PFSK-1 (cell line): ENCODE measurements around the gene MYOZ3.

ENCODE experiments used
- FOXP2 ChIP-seq: optimal IDR thresholded peaks from 2 replicates; pipeline ENCODE3; 2011; ENCODE audit warnings: borderline replicate concordance, control low read depth, inconsistent platforms; ENCODE audit not compliant: insufficient read depth; ENCODE audit errors: extremely low read length, extremely low read depth
- POLR2AphosphoS5 ChIP-seq: IDR thresholded peaks from 2 replicates; pipeline ENCODE4 v1.6.1; 2012; ENCODE audit warnings: low read depth, mild to moderate bottlenecking, control low read depth, low read length, moderate library complexity
- SIN3A ChIP-seq: IDR thresholded peaks from 2 replicates; pipeline ENCODE4 v1.6.1; 2012; ENCODE audit warnings: mild to moderate bottlenecking, low read length, moderate library complexity, borderline replicate concordance; ENCODE audit not compliant: insufficient read depth
- TAF1 ChIP-seq: IDR thresholded peaks from 2 replicates; pipeline ENCODE4 v1.6.1; 2012; ENCODE audit warnings: low read length, control low read depth, borderline replicate concordance; ENCODE audit not compliant: insufficient read depth
- TF ChIP-seq, protein P1 (sequence below), 2 experiments: IDR thresholded peaks; 2 replicates each; pipeline versions ENCODE4 v1.6.1 to v1.8.0; 2011 to 2012; ENCODE audit warnings: low read depth in 2 of 2, low read length in 2 of 2, control low read depth in 1 of 2, inconsistent platforms in 1 of 2, mild to moderate bottlenecking in 1 of 2, moderate library complexity in 1 of 2; ENCODE audit not compliant: insufficient read depth in 1 of 2

Gene MYOZ3

GRCh38 chr5:150637245-150638052 is 23.6 kb upstream of the MYOZ3 start:
- TF ChIP-seq, protein P1, sequence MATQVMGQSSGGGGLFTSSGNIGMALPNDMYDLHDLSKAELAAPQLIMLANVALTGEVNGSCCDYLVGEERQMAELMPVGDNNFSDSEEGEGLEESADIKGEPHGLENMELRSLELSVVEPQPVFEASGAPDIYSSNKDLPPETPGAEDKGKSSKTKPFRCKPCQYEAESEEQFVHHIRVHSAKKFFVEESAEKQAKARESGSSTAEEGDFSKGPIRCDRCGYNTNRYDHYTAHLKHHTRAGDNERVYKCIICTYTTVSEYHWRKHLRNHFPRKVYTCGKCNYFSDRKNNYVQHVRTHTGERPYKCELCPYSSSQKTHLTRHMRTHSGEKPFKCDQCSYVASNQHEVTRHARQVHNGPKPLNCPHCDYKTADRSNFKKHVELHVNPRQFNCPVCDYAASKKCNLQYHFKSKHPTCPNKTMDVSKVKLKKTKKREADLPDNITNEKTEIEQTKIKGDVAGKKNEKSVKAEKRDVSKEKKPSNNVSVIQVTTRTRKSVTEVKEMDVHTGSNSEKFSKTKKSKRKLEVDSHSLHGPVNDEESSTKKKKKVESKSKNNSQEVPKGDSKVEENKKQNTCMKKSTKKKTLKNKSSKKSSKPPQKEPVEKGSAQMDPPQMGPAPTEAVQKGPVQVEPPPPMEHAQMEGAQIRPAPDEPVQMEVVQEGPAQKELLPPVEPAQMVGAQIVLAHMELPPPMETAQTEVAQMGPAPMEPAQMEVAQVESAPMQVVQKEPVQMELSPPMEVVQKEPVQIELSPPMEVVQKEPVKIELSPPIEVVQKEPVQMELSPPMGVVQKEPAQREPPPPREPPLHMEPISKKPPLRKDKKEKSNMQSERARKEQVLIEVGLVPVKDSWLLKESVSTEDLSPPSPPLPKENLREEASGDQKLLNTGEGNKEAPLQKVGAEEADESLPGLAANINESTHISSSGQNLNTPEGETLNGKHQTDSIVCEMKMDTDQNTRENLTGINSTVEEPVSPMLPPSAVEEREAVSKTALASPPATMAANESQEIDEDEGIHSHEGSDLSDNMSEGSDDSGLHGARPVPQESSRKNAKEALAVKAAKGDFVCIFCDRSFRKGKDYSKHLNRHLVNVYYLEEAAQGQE (IDR thresholded peaks at IDR 0.05; ENCODE audit: insufficient read depth in 1 of 2, low read depth in 2 of 2, low read length in 2 of 2), result peak; percentile 68 to 88; a peak in 3 of 4 replicates
- no peak for TF ChIP-seq POLR2AphosphoS5

DNA sequence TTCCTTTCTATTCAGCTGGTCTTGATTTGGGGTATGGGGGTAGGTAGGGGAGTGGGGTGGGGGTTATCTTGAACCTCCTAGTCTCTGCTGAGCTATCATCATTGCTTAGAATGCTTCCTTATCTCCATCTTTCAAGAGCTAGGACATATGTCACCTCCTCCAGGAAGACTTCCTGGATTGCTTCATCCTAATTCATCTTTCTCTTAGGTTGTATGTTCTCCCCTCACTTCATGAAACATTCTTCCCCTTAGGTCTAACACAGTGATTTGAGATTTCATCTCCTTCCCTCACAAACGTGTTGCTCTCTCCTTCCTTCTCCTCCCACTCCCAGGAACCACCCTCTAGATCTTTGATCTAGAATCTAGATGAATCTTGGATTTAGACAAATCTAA is 23.0 kb upstream of the MYOZ3 start:
- TF ChIP-seq FOXP2, result no peak
- no peak for TF ChIP-seq TAF1
- TF ChIP-seq SIN3A, result no peak
- no peak for TF ChIP-seq POLR2AphosphoS5
- TF ChIP-seq, protein P1 (IDR thresholded peaks at IDR 0.05; ENCODE audit: insufficient read depth in 1 of 2, low read depth in 2 of 2, low read length in 2 of 2), result no peak

GRCh38 chr5:150638488-150639376 is 22.3 kb upstream of the MYOZ3 start:
- TF ChIP-seq FOXP2, result no peak
- TF ChIP-seq SIN3A, result no peak

- TF ChIP-seq POLR2AphosphoS5 (no peak), SIN3A (no peak), FOXP2 (no peak), TAF1 (no peak)
- TF ChIP-seq, protein P1 (IDR thresholded peaks at IDR 0.05; ENCODE audit: insufficient read depth in 1 of 2, low read depth in 2 of 2, low read length in 2 of 2), result no peak
Observed at GRCh38 chr5:150639377-150639692, 21.7 kb upstream of the MYOZ3 start.

GRCh38 chr5:150639751-150640150 is 21.3 kb upstream of the MYOZ3 start:
- TF ChIP-seq, protein P1 (IDR thresholded peaks at IDR 0.05; ENCODE audit: insufficient read depth in 1 of 2, low read depth in 2 of 2, low read length in 2 of 2), result no peak
- no peak for TF ChIP-seq FOXP2
- no peak for TF ChIP-seq TAF1
- no peak for TF ChIP-seq POLR2AphosphoS5
- TF ChIP-seq SIN3A, result no peak
